ENCODE measurements around the gene ANGPTL1.
"Not testable (repeated sequence)": the region's sequence is repeated elsewhere in the genome, so short reads cannot be mapped to it uniquely, and the experiment has no call there.

Gene ANGPTL1

GRCh38 chr1:178864326-178864725 lies 6.6 kb downstream of the ANGPTL1 start:
- no peak for DNase-seq (ENCODE audit: low spot score)

GRCh38 chr1:178862864-178863263 lies 8.0 kb downstream of the ANGPTL1 start:
- no peak for DNase-seq (ENCODE audit: low spot score)

- no peak for DNase-seq (ENCODE audit: low spot score)
Observed at GRCh38 chr1:178862416-178862815, 8.5 kb downstream of the ANGPTL1 start.

- DNase-seq (ENCODE audit: low spot score), result no peak
Observed at GRCh38 chr1:178857126-178857525, 13.8 kb downstream of the ANGPTL1 start.

GRCh38 chr1:178849918-178850317 lies 21.0 kb downstream of the ANGPTL1 start:
- DNase-seq (ENCODE audit: low spot score), result no peak

GRCh38 chr1:178847919-178848318 lies 23.0 kb downstream of the ANGPTL1 start:
- DNase-seq (ENCODE audit: low spot score), result not testable (repeated sequence)

- no peak for DNase-seq (ENCODE audit: low spot score)
Observed at GRCh38 chr1:178847396-178847849, 23.5 kb downstream of the ANGPTL1 start.

- DNase-seq (ENCODE audit: low spot score), result no peak
Observed at GRCh38 chr1:178846306-178846705, 24.6 kb downstream of the ANGPTL1 start.

- DNase-seq (ENCODE audit: low spot score), result no peak
Observed at GRCh38 chr1:178844436-178844835, 26.4 kb downstream of the ANGPTL1 start.

- DNase-seq (ENCODE audit: low spot score), result no peak
Observed at GRCh38 chr1:178825167-178825566, 45.7 kb downstream of the ANGPTL1 start.

GRCh38 chr1:178821134-178821866 lies 49.6 kb downstream of the ANGPTL1 start:
- no peak for DNase-seq (ENCODE audit: low spot score)

GRCh38 chr1:178819123-178819522 lies 51.8 kb downstream of the ANGPTL1 start:
- no peak for DNase-seq (ENCODE audit: low spot score)

- DNase-seq (ENCODE audit: low spot score), result no peak
Observed at GRCh38 chr1:178818416-178818815, 52.5 kb downstream of the ANGPTL1 start.

- no peak for DNase-seq (ENCODE audit: low spot score)
Observed at GRCh38 chr1:178810585-178810984, 60.3 kb downstream of the ANGPTL1 start.

- DNase-seq (ENCODE audit: low spot score), result no peak
Observed at GRCh38 chr1:178808529-178808928, 62.3 kb downstream of the ANGPTL1 start.

GRCh38 chr1:178806665-178807300 lies 64.1 kb downstream of the ANGPTL1 start:
- no peak for DNase-seq (ENCODE audit: low spot score)

- no peak for DNase-seq (ENCODE audit: low spot score)
Observed at GRCh38 chr1:178802873-178803272, 68.0 kb downstream of the ANGPTL1 start.

Measured in kidney capillary endothelial cell (primary cell).